K562 (cell line): ENCODE measurements around the gene IFI30. TPM values are rescaled to one million over a fixed set of nuclear protein-coding genes. Genes with fewer than 3 reads are reported as not detected.
A peak's percentile ranks its signal among the peaks of the same experiment; 100 is the strongest.

Experiments used
- ATF7 ChIP-seq: fragments of 450-650 bp; IDR thresholded peaks from 2 replicates; pipeline ENCODE4 v1.7.1; 2014; ENCODE audit warnings: mild to moderate bottlenecking, moderate library complexity
- CBFA2T2 ChIP-seq: fragments of 450-650 bp; conservative IDR thresholded peaks from 2 replicates; pipeline ENCODE4 v1.6.1; 2017; ENCODE audit warnings: mild to moderate bottlenecking
- EGR1 ChIP-seq: fragments of 450-650 bp; conservative IDR thresholded peaks from 2 replicates; pipeline ENCODE4 v1.6.1; 2017; ENCODE audit warnings: mild to moderate bottlenecking
- ELF1 ChIP-seq: fragments of 200-800 bp; sonication (Bioruptor generic); IDR thresholded peaks from 2 replicates; pipeline ENCODE4 v1.6.1; 2016; ENCODE audit warnings: missing genetic modification characterization, missing compliant biosample characterization
- ELF2 ChIP-seq: fragments of 250-450 bp; sonication (Bioruptor Pico); IDR thresholded peaks from 2 replicates; pipeline ENCODE4 v1.5.0; 2021; ENCODE audit warnings: mild to moderate bottlenecking
- ETV1 ChIP-seq: fragments of 450-650 bp; conservative IDR thresholded peaks from 2 replicates; pipeline ENCODE4 v1.6.1; 2016; ENCODE audit warnings: missing genetic modification characterization, control low read depth, low read depth, missing compliant biosample characterization
- KHSRP ChIP-seq: fragments of 450-650 bp; IDR thresholded peaks from 2 replicates; pipeline ENCODE4 v1.6.1; 2017
- MCM3 ChIP-seq: fragments of 450-650 bp; IDR thresholded peaks from 2 replicates; pipeline ENCODE4 v1.6.1; 2016
- MED1 ChIP-seq: sonication (generic); formaldehyde crosslinking; IDR thresholded peaks from 2 replicates; pipeline ENCODE4 v1.8.1; 2023; ENCODE audit warnings: missing genetic modification reagents, borderline replicate concordance
- SMARCA4 ChIP-seq: fragments of 450-650 bp; IDR thresholded peaks from 2 replicates; pipeline ENCODE4 v1.6.1; 2016
- TCF7 ChIP-seq: sonication (generic); IDR thresholded peaks from 2 replicates; pipeline ENCODE4 v1.6.1; 2016; ENCODE audit warnings: antibody characterized with exemption, borderline replicate concordance
- ZNF24 ChIP-seq: fragments of 450-650 bp; IDR thresholded peaks from 2 replicates; pipeline ENCODE4 v1.6.1; 2016
- ZNF3 ChIP-seq: fragments of 250-450 bp; sonication (Bioruptor Pico); IDR thresholded peaks from 2 replicates; pipeline ENCODE4 v1.5.0; 2021; ENCODE audit warnings: mild to moderate bottlenecking, moderate library complexity
- ZNF431 ChIP-seq: sonication (generic); formaldehyde crosslinking; IDR thresholded peaks from 2 replicates; pipeline ENCODE4 v1.8.0; 2022; ENCODE audit warnings: mild to moderate bottlenecking, missing genetic modification reagents
- ZNF551 ChIP-seq: fragments of 250-450 bp; sonication (Bioruptor Pico); IDR thresholded peaks from 2 replicates; pipeline ENCODE4 v1.5.0; 2021; ENCODE audit warnings: mild to moderate bottlenecking, moderate library complexity
- ZNF586 ChIP-seq: fragments of 450-650 bp; formaldehyde crosslinking; conservative IDR thresholded peaks from 2 replicates; pipeline ENCODE4 v1.4.0; 2020; ENCODE audit warnings: mild to moderate bottlenecking, moderate library complexity
- polyA plus RNA-seq, 8 experiments: library from polyadenylated mRNA; depleted of rRNA in 4 of 8; stranded (reverse) in 5 of 8; unstranded in 3 of 8; fragments of >200 nt; fragmentation: Nextera tagmentation in 2 of 8; fragmentation: Illumina TruSeq in 1 of 8; extraction: Ambion mirVana in 2 of 8; extraction: Trizol in 1 of 8; gene quantifications; 2 replicates each; pipeline versions ENCODE4 v1.2.1 to v1.2.3, GENCODE V29; 2011 to 2014; ENCODE audit warnings: inconsistent platforms in 1 of 8, missing spikeins in 1 of 8
- total RNA-seq, 7 experiments: library from RNA; depleted of rRNA in 6 of 7; stranded (reverse); fragments of >200 nt in 6 of 7; fragmentation: Illumina TruSeq in 2 of 7; extraction: Trizol in 2 of 7; gene quantifications; 2 replicates each; pipeline versions ENCODE4 v1.2.1 to v1.2.3, GENCODE V29; 2011 to 2021; ENCODE audit warnings: low replicate concordance in 1 of 7
- TF ChIP-seq, protein P1 (sequence below): sonication (generic); formaldehyde crosslinking; IDR thresholded peaks from 2 replicates; pipeline ENCODE4 v1.8.1; 2022; ENCODE audit warnings: missing genetic modification reagents
- TF ChIP-seq, protein P2 (sequence below): fragments of 450-650 bp; conservative IDR thresholded peaks from 2 replicates; pipeline ENCODE4 v1.6.1; 2016; ENCODE audit warnings: missing genetic modification characterization, low read depth, mild to moderate bottlenecking, control low read depth, missing compliant biosample characterization
- TF ChIP-seq, protein P3 (sequence below): fragments of 250-450 bp; sonication (Bioruptor Pico); IDR thresholded peaks from 2 replicates; pipeline ENCODE4 v1.5.0; 2021; ENCODE audit warnings: mild to moderate bottlenecking, borderline replicate concordance
- TF ChIP-seq, protein P4 (sequence below): fragments of 450-650 bp; IDR thresholded peaks from 2 replicates; pipeline ENCODE4 v1.6.1; 2014; ENCODE audit warnings: low read depth, mild to moderate bottlenecking, moderate library complexity, borderline replicate concordance

Gene IFI30
- total and polyA plus RNA-seq, 9 of the 15 experiments (the other 6 are each of a cell fraction or from before 2014, with no cell fraction given): 63.7 to 430 (median 109) TPM

DNA sequence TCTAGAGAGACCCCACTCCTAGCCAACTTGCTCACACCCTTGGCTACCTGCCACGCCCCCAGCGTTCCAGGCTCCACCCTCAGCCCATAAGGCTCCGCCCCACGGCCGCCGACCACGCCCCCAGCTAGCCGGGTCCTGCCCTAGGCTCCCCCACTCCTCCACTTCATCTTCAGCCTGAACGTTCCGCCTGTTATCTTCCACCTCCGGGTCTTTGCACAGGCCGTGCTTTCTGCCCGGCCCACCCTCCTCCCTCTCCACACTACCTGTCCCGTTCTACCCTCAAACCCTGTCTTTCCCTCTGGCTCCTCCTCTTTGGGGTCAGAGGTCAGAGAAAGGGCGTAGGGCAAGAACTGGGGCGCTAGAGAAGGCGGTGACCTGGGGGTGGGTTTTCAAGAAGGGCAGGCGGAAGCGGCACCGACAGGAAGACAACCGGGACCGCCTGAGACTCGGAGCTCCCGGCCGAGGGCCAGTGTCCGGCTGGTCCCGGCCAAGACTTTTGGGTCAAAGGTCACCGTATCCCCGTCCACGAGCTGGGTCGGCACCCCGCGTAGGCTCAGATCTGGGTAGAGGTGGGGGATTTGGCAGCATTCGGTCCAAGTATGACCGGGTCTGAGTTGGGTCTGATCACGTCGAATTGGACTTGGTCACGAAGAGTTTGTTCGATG is 50.4 kb downstream of the IFI30 start (continued):
- TF ChIP-seq, protein P1, sequence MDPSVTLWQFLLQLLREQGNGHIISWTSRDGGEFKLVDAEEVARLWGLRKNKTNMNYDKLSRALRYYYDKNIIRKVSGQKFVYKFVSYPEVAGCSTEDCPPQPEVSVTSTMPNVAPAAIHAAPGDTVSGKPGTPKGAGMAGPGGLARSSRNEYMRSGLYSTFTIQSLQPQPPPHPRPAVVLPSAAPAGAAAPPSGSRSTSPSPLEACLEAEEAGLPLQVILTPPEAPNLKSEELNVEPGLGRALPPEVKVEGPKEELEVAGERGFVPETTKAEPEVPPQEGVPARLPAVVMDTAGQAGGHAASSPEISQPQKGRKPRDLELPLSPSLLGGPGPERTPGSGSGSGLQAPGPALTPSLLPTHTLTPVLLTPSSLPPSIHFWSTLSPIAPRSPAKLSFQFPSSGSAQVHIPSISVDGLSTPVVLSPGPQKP (CRISPR knock-in tag): no peak
- TF ChIP-seq, protein P2, sequence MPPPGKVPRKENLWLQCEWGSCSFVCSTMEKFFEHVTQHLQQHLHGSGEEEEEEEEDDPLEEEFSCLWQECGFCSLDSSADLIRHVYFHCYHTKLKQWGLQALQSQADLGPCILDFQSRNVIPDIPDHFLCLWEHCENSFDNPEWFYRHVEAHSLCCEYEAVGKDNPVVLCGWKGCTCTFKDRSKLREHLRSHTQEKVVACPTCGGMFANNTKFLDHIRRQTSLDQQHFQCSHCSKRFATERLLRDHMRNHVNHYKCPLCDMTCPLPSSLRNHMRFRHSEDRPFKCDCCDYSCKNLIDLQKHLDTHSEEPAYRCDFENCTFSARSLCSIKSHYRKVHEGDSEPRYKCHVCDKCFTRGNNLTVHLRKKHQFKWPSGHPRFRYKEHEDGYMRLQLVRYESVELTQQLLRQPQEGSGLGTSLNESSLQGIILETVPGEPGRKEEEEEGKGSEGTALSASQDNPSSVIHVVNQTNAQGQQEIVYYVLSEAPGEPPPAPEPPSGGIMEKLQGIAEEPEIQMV: no peak
- TF ChIP-seq ELF1 (tag) (no peak; the same call in 1 of the 2 replicates), ETV1 (tag) (peak; percentile 71), ELF2 (CRISPR knock-in tag) (no peak), ZNF586 (CRISPR knock-in tag) (no peak), SMARCA4 (peak; percentile 76), ZNF551 (CRISPR knock-in tag) (no peak), TCF7 (no peak), ATF7 (peak; percentile 80), MED1 (no peak), KHSRP (no peak), ZNF24 (no peak; the same call in 1 of the 2 replicates), CBFA2T2 (no peak), ZNF3 (no peak), MCM3 (no peak), ZNF431 (CRISPR knock-in tag) (0 out of 2 replicates have a peak, but pooled peaks have one; percentile 31), EGR1 (peak; percentile 60; the same call in 1 of the 2 replicates)
- TF ChIP-seq, protein P3, sequence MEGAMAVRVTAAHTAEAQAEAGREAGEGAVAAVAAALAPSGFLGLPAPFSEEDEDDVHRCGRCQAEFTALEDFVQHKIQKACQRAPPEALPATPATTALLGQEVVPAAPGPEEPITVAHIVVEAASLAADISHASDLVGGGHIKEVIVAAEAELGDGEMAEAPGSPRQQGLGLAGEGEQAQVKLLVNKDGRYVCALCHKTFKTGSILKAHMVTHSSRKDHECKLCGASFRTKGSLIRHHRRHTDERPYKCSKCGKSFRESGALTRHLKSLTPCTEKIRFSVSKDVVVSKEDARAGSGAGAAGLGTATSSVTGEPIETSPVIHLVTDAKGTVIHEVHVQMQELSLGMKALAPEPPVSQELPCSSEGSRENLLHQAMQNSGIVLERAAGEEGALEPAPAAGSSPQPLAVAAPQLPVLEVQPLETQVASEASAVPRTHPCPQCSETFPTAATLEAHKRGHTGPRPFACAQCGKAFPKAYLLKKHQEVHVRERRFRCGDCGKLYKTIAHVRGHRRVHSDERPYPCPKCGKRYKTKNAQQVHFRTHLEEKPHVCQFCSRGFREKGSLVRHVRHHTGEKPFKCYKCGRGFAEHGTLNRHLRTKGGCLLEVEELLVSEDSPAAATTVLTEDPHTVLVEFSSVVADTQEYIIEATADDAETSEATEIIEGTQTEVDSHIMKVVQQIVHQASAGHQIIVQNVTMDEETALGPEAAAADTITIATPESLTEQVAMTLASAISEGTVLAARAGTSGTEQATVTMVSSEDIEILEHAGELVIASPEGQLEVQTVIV: no peak
- TF ChIP-seq, protein P4, sequence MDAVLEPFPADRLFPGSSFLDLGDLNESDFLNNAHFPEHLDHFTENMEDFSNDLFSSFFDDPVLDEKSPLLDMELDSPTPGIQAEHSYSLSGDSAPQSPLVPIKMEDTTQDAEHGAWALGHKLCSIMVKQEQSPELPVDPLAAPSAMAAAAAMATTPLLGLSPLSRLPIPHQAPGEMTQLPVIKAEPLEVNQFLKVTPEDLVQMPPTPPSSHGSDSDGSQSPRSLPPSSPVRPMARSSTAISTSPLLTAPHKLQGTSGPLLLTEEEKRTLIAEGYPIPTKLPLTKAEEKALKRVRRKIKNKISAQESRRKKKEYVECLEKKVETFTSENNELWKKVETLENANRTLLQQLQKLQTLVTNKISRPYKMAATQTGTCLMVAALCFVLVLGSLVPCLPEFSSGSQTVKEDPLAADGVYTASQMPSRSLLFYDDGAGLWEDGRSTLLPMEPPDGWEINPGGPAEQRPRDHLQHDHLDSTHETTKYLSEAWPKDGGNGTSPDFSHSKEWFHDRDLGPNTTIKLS: peak; percentile 73; the same call in 1 of the 2 replicates
